ENCODE results near the gene GFOD2.

Gene GFOD2

GRCh38 chr16:67676516-67676915 is 42.6 kb downstream of the GFOD2 start:
- Histone ChIP-seq H3K36me3 (ENCODE audit: control insufficient read depth in 2 of 2, insufficient read depth in 1 of 2, low read length in 2 of 2) (peaks cover 0 to 23% of the 10 kb centered on the region in 2 experiments; a peak in 1 of 3 replicates), H3K4me1 (ENCODE audit: control insufficient read depth, insufficient read depth, low read length) (0 out of 2 replicates have a peak, but pooled peaks cover 3% of the 10 kb centered on the region), H3K9me3 (ENCODE audit: control insufficient read depth, insufficient read depth, low read depth, low read length) (no peaks in the 10 kb centered on the region), H3K4me3 (ENCODE audit: low read depth, low read length) (no peak overlapping the region), H3K27ac (ENCODE audit: extremely low read depth, low read depth, low read length) (no peak overlapping the region)
- TF ChIP-seq ZNF624 (tag by site-specific recombination; IDR thresholded peaks at IDR 0.05) (no peak), ZXDB (tag by site-specific recombination; IDR thresholded peaks at IDR 0.05) (no peak), ZNF266 (tag by site-specific recombination; IDR thresholded peaks at IDR 0.05; ENCODE audit: low read depth) (no peak), MEIS1 (CRISPR knock-in tag; IDR thresholded peaks at IDR 0.05; ENCODE audit: borderline replicate concordance) (no peak), ZSCAN23 (tag by site-specific recombination; IDR thresholded peaks at IDR 0.05) (no peak), SETDB1 (IDR thresholded peaks at IDR 0.05; ENCODE audit: insufficient read length, low read length) (no peak)
- TF ChIP-seq, protein P1, sequence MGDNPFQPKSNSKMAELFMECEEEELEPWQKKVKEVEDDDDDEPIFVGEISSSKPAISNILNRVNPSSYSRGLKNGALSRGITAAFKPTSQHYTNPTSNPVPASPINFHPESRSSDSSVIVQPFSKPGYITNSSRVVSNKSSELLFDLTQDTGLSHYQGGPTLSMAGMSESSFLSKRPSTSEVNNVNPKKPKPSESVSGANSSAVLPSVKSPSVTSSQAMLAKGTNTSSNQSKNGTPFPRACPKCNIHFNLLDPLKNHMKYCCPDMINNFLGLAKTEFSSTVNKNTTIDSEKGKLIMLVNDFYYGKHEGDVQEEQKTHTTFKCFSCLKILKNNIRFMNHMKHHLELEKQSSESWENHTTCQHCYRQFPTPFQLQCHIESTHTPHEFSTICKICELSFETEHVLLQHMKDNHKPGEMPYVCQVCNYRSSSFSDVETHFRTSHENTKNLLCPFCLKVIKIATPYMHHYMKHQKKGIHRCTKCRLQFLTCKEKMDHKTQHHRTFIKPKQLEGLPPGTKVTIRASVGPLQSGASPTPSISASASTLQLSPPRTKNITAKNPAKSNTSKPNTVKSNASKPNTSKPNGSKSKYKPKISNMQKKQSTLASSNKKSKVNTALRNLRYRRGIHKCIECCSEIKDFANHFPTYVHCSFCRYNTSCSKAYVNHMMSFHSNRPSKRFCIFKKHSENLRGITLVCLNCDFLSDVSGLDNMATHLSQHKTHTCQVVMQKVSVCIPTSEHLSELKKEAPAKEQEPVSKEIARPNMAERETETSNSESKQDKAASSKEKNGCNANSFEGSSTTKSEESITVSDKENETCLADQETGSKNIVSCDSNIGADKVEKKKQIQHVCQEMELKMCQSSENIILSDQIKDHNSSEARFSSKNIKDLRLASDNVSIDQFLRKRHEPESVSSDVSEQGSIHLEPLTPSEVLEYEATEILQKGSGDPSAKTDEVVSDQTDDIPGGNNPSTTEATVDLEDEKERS (tag by site-specific recombination; IDR thresholded peaks at IDR 0.05): no peak
- ChIA-PET POLR2A (interaction anchor here (1.0 kb wide), 1 partner anchor 43 kb away, joined by 4 read pairs; the partner anchor contains the start of gene GFOD2), CTCF (interaction anchor here (0.7 to 1.5 kb wide), 3 partner anchors 124 to 585 kb away, joined by 3 to 4 read pairs (median 3); no protein-coding TSS in a partner anchor)

GRCh38 chr16:67675999-67676398 is 43.1 kb downstream of the GFOD2 start:
- Histone ChIP-seq H3K27ac (ENCODE audit: extremely low read depth, low read depth, low read length) (no peak overlapping the region), H3K4me1 (ENCODE audit: control insufficient read depth, insufficient read depth, low read length) (0 out of 2 replicates have a peak, but pooled peaks cover 3% of the 10 kb centered on the region), H3K36me3 (ENCODE audit: control insufficient read depth in 2 of 2, insufficient read depth in 1 of 2, low read length in 2 of 2) (peaks cover 0 to 20% of the 10 kb centered on the region in 2 experiments; a peak in 1 of 3 replicates), H3K9me3 (ENCODE audit: control insufficient read depth, insufficient read depth, low read depth, low read length) (no peaks in the 10 kb centered on the region), H3K4me3 (ENCODE audit: low read depth, low read length) (no peak overlapping the region)
- ChIA-PET POLR2A (no interaction called here), CTCF (no interaction called here)
- peak; percentile 90 for TF ChIP-seq ZNF121 (tag by site-specific recombination; IDR thresholded peaks at IDR 0.05)
- TF ChIP-seq WT1 (tag by site-specific recombination; IDR thresholded peaks at IDR 0.05): no peak
- TF ChIP-seq PRDM1 (tag by site-specific recombination; IDR thresholded peaks at IDR 0.05): no peak
- no peak for TF ChIP-seq ZNF138 (tag by site-specific recombination; IDR thresholded peaks at IDR 0.05; ENCODE audit: borderline replicate concordance)
- TF ChIP-seq ZBTB1 (tag by site-specific recombination; IDR thresholded peaks at IDR 0.05): no peak

GRCh38 chr16:67675579-67675935 is 43.6 kb downstream of the GFOD2 start:
- H3K4me3 ChIP-seq (ENCODE audit: low read depth, low read length): no peak overlapping the region
- peaks cover 0 to 20% of the 10 kb centered on the region in 2 experiments; a peak in 1 of 3 replicates for H3K36me3 ChIP-seq (ENCODE audit: control insufficient read depth in 2 of 2, insufficient read depth in 1 of 2, low read length in 2 of 2)
- ChIA-PET POLR2A (no interaction called here), CTCF (no interaction called here)
- TF ChIP-seq ZNF311 (tag by site-specific recombination; IDR thresholded peaks at IDR 0.05; ENCODE audit: borderline replicate concordance): no peak
- TF ChIP-seq ZBTB6 (tag by site-specific recombination; IDR thresholded peaks at IDR 0.05): no peak
- TF ChIP-seq, protein P2, sequence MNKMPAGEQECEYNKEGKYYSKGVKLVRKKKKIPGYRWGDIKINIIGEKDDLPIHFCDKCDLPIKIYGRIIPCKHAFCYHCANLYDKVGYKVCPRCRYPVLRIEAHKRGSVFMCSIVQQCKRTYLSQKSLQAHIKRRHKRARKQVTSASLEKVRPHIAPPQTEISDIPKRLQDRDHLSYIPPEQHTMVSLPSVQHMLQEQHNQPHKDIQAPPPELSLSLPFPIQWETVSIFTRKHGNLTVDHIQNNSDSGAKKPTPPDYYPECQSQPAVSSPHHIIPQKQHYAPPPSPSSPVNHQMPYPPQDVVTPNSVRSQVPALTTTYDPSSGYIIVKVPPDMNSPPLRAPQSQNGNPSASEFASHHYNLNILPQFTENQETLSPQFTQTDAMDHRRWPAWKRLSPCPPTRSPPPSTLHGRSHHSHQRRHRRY (tag by site-specific recombination; IDR thresholded peaks at IDR 0.05): no peak
- no peak for TF ChIP-seq ZNF335 (tag by site-specific recombination; conservative IDR thresholded peaks at IDR 0.05)
- no peak for TF ChIP-seq REPIN1 (tag by site-specific recombination; IDR thresholded peaks at IDR 0.05; ENCODE audit: low read depth)
- no peak for TF ChIP-seq SP3 (tag by site-specific recombination; IDR thresholded peaks at IDR 0.05)
- no peak for TF ChIP-seq ZNF175 (tag by site-specific recombination; IDR thresholded peaks at IDR 0.05)
- TF ChIP-seq MYNN (tag by site-specific recombination; IDR thresholded peaks at IDR 0.05; ENCODE audit: borderline replicate concordance): no peak
- TF ChIP-seq ZNF354C (tag by site-specific recombination; IDR thresholded peaks at IDR 0.05; ENCODE audit: borderline replicate concordance, low read depth): no peak
- TF ChIP-seq ZNF16 (tag by site-specific recombination; IDR thresholded peaks at IDR 0.05; ENCODE audit: low read depth): no peak
- no peak for TF ChIP-seq ZBTB11 (tag by site-specific recombination; conservative IDR thresholded peaks at IDR 0.05; ENCODE audit: low read depth)
- H3K9me3 ChIP-seq (ENCODE audit: control insufficient read depth, insufficient read depth, low read depth, low read length): no peaks in the 10 kb centered on the region
- 0 out of 2 replicates have a peak, but pooled peaks cover 3% of the 10 kb centered on the region for H3K4me1 ChIP-seq (ENCODE audit: control insufficient read depth, insufficient read depth, low read length)
- no peak overlapping the region for H3K27ac ChIP-seq (ENCODE audit: extremely low read depth, low read depth, low read length)

Data from HEK293 (cell line).